Bronchial epithelial cell (primary cell): ENCODE results near the gene PRG2. TPM values are rescaled to one million over a fixed set of nuclear protein-coding genes. Genes with fewer than 3 reads are reported as not detected.

ENCODE experiments used
- DNase-seq: peaks from one replicate; pipeline ENCODE4 v3.0.0-alpha.2; 2010; ENCODE audit warnings: low read depth
- FAIRE-seq: peaks from 2 replicates; lab custom pipeline; 2011; peaks lifted over from hg19 to GRCh38; lab: Jason Lieb, UNC
- H3K27me3 ChIP-seq: 2 replicates; pipeline ENCODE4 v1.5.1; 2011; ENCODE audit warnings: low read length; ENCODE audit not compliant: control insufficient read depth, insufficient read depth
- H3K36me3 ChIP-seq: 2 replicates; pipeline ENCODE4 v1.5.1; 2011; ENCODE audit warnings: low read length; ENCODE audit not compliant: control insufficient read depth, insufficient read depth
- H3K4me3 ChIP-seq: 2 replicates; pipeline ENCODE4 v1.5.1; 2011; ENCODE audit warnings: mild to moderate bottlenecking, low read depth, low read length, control low read depth
- total RNA-seq: library from RNA; depleted of rRNA; stranded (reverse); fragments of >200 nt; gene quantifications from 2 replicates; pipeline ENCODE4 v1.2.1, GENCODE V29; 2014
- TF ChIP-seq, protein P1 (sequence below): IDR thresholded peaks from 2 replicates; pipeline ENCODE4 v1.5.1; 2011; ENCODE audit warnings: mild to moderate bottlenecking, moderate library complexity, low read length, control low read depth, inconsistent platforms; ENCODE audit not compliant: insufficient read depth, severe bottlenecking

PRG2 gene
- total RNA-seq, 1 donor from 2014 or later = under 0.01 TPM

DNA sequence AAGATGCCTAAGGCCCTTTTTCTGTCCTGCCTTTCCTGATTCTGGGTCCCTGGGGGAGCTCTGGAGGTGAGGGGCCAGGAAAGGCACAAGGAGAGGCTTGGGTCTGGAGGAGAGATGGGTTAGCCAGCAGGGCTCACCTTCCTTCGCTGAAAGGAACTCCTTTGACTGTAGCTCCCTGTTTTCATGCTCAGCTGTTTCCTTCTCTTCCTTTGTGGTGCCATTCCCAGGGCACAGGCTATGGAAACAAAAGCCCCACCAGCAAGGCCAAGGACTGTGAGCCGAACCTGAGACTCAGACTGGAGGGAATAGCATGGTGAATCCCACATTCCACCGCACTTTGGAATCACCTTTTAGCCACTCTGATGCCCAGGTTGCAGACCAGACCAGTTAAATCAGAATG is 26.0 kb upstream of the PRG2 start:
- Histone ChIP-seq H3K36me3 (peaks cover 4% of the 10 kb centered on the region), H3K4me3 (no peak overlapping the region), H3K27me3 (no peaks in the 10 kb centered on the region)
- FAIRE-seq (no peak), DNase-seq (no peak)
- TF ChIP-seq, protein P1, sequence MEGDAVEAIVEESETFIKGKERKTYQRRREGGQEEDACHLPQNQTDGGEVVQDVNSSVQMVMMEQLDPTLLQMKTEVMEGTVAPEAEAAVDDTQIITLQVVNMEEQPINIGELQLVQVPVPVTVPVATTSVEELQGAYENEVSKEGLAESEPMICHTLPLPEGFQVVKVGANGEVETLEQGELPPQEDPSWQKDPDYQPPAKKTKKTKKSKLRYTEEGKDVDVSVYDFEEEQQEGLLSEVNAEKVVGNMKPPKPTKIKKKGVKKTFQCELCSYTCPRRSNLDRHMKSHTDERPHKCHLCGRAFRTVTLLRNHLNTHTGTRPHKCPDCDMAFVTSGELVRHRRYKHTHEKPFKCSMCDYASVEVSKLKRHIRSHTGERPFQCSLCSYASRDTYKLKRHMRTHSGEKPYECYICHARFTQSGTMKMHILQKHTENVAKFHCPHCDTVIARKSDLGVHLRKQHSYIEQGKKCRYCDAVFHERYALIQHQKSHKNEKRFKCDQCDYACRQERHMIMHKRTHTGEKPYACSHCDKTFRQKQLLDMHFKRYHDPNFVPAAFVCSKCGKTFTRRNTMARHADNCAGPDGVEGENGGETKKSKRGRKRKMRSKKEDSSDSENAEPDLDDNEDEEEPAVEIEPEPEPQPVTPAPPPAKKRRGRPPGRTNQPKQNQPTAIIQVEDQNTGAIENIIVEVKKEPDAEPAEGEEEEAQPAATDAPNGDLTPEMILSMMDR = no peak

DNA sequence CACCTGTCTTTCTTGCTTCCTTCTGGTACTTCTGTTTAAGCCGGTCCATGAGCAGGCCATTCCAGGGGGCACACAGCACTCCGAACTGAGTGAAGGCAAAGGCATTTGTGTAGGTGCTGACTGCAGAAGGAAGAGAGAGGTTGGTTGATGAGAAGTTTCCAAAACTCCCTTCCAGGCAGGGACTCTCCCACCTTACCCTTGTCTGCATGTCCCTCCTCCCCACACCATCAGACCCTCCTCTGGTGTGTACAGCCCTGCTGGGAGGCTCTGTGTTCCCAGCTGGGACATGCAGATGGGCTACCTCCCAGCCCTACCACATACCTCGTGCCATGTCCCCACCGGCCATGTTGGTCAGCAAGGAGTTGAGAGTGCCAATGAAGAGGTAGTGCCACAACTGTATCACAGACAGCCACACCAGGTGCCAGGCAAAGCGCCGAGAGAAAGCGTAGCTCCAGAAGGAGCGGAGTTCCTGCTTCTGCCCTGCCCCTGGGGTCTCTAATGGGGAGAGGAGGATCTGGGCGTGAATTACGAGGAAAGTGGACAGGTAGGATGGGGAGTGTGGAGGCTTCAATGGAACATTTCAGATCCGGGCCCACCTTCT is 24.3 kb upstream of the PRG2 start:
- Histone ChIP-seq H3K4me3 (no peak overlapping the region), H3K27me3 (no peaks in the 10 kb centered on the region), H3K36me3 (peaks cover 4% of the 10 kb centered on the region)
- FAIRE-seq (no peak), DNase-seq (no peak)
- TF ChIP-seq, protein P1 = no peak

GRCh38 chr11:57413681-57414080 is 23.2 kb upstream of the PRG2 start:
- TF ChIP-seq, protein P1 = no peak
- DNase-seq (peak; percentile 37), FAIRE-seq (no peak)
- Histone ChIP-seq H3K4me3 (no peak overlapping the region), H3K27me3 (no peaks in the 10 kb centered on the region), H3K36me3 (peaks cover 6% of the 10 kb centered on the region)

- Histone ChIP-seq H3K27me3 (no peaks in the 10 kb centered on the region), H3K36me3 (peaks cover 3% of the 10 kb centered on the region), H3K4me3 (no peak overlapping the region)
- DNase-seq (peak; percentile 72), FAIRE-seq (no peak)
- TF ChIP-seq, protein P1 = no peak
Observed at GRCh38 chr11:57410287-57410686, 19.8 kb upstream of the PRG2 start.

DNA sequence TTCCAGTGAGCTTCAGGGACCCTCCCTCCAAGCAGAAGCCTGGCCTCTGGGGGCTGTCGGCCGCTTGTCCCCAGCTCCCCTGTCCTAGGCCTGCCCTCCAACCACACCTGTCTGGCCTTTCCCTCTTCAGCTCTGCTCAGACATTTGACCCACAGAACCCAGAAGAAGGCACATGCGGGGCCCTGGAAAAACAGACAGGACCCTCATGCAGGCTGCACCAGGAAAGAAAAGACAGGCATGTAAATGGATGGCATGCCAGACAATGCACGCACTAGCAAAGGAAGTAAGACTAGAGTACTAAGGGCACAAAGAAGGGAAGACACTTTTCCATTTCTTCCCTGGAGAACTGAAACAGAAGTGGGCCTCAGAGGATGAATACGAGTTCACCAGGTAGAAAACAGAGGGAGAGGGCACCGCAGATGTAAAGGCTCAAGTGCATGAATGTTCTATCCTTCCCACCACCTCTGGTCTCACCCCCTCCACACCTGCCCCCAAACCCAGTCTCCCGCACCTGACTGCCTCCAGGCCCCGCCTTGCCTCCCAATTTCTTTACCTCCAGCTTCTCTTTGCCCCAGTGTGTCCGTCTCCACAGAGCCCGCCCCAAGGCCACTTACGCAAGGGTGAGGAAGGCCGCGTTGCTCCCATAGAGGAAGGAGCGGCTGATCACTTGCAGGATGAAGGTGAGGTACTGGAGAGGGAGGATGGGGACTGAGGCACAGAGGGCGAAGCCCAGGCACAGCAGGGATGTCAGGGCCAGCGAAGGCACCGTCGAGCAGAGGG is 19.1 kb upstream of the PRG2 start:
- Histone ChIP-seq H3K36me3 (peaks cover 3% of the 10 kb centered on the region), H3K4me3 (no peak overlapping the region), H3K27me3 (no peaks in the 10 kb centered on the region)
- DNase-seq = no peak
- no peak for FAIRE-seq
- TF ChIP-seq, protein P1 = no peak

- no peaks in the 10 kb centered on the region for H3K27me3 ChIP-seq
- no peak for FAIRE-seq
- H3K4me3 ChIP-seq = no peak overlapping the region
- H3K36me3 ChIP-seq = peaks cover 3% of the 10 kb centered on the region
- no peak for DNase-seq
- TF ChIP-seq, protein P1 = no peak
Observed at GRCh38 chr11:57408771-57409170, 18.3 kb upstream of the PRG2 start.
